Fibroblast of upper back skin (primary cell): Measurements from ENCODE around the gene USP17L21.
"Not testable (repeated sequence)": the region's sequence is repeated elsewhere in the genome, so short reads cannot be mapped to it uniquely, and the experiment has no call there.

Source experiments
- DNase-seq: peaks from one replicate; pipeline ENCODE4 v3.0.0-alpha.2; 2013

The USP17L21 gene

DNA sequence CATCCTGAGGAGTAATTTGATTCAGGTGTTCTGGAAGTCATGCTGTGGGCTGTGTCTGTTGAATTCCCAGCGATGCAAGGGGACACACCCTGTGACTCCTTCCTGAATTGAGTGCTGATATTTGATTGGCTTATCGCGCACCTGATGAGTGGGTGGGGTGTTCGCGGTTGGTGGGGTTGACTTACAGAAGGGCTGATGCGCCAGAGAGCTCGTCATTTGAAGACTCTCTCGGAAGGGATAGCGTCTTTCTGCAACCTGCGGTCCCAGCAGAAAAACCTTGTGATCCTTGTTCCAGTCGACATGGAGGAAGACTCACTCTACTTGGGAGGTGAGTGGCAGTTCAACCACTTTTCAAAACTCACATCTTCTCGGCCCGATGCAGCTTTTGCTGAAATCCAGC, at the start of gene USP17L21:
Gene USP17L21 (plus strand): TSS at position 301 of the 400 bp plus-strand sequence. CDS start 0 bp downstream, at position 301.
- not testable (repeated sequence) for DNase-seq

- not testable (repeated sequence) for DNase-seq
These were observed 48.0 kb upstream of the USP17L21 start for GRCh38 chr4:9214701-9215100.

GRCh38 chr4:9215105-9215504, 47.6 kb upstream of the USP17L21 start, which contains the start of gene USP17L11:
Gene USP17L11, plus strand, starts transcription at chr4:9215405. Its CDS starts 0 bp downstream, at chr4:9215405.
- DNase-seq: not testable (repeated sequence)

DNA sequence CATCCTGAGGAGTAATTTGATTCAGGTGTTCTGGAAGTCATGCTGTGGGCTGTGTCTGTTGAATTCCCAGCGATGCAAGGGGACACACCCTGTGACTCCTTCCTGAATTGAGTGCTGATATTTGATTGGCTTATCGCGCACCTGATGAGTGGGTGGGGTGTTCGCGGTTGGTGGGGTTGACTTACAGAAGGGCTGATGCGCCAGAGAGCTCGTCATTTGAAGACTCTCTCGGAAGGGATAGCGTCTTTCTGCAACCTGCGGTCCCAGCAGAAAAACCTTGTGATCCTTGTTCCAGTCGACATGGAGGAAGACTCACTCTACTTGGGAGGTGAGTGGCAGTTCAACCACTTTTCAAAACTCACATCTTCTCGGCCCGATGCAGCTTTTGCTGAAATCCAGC, 42.8 kb upstream of the USP17L21 start, which contains the start of gene USP17L12:
Gene USP17L12 (plus strand): TSS at position 301 of the 400 bp plus-strand sequence. CDS start 0 bp downstream, at position 301.
- DNase-seq: not testable (repeated sequence)

DNA sequence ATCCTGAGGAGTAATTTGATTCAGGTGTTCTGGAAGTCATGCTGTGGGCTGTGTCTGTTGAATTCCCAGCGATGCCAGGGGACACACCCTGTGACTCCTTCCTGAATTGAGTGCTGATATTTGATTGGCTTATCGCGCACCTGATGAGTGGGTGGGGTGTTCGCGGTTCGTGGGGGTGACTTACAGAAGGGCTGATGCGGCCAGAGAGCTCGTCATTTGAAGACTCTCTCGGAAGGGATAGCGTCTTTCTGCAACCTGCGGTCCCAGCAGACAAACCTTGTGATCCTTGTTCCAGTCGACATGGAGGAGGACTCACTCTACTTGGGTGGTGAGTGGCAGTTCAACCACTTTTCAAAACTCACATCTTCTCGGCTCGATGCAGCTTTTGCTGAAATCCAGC, 38.1 kb upstream of the USP17L21 start, which contains the start of gene USP17L13:
Gene USP17L13 (plus strand): TSS at position 301 of the 400 bp plus-strand sequence. CDS start 0 bp downstream, at position 301.
- not testable (repeated sequence) for DNase-seq

GRCh38 chr4:9230249-9230648, 32.4 kb upstream of the USP17L21 start:
- not testable (repeated sequence) for DNase-seq

DNA sequence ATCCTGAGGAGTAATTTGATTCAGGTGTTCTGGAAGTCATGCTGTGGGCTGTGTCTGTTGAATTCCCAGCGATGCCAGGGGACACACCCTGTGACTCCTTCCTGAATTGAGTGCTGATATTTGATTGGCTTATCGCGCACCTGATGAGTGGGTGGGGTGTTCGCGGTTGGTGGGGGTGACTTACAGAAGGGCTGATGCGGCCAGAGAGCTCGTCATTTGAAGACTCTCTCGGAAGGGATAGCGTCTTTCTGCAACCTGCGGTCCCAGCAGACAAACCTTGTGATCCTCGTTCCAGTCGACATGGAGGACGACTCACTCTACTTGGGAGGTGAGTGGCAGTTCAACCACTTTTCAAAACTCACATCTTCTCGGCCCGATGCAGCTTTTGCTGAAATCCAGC, 28.6 kb upstream of the USP17L21 start, which contains the start of gene USP17L15:
Gene USP17L15 (plus strand): TSS at position 301 of the 400 bp plus-strand sequence. CDS start 0 bp downstream, at position 301.
- DNase-seq: not testable (repeated sequence)

GRCh38 chr4:9238461-9238860, 24.2 kb upstream of the USP17L21 start:
- DNase-seq: not testable (repeated sequence)

DNA sequence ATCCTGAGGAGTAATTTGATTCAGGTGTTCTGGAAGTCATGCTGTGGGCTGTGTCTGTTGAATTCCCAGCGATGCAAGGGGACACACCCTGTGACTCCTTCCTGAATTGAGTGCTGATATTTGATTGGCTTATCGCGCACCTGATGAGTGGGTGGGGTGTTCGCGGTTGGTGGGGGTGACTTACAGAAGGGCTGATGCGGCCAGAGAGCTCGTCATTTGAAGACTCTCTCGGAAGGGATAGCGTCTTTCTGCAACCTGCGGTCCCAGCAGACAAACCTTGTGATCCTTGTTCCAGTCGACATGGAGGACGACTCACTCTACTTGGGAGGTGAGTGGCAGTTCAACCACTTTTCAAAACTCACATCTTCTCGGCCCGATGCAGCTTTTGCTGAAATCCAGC, 19.1 kb upstream of the USP17L21 start, which contains the start of gene USP17L17:
Gene USP17L17 (plus strand): TSS at position 301 of the 400 bp plus-strand sequence. CDS start 0 bp downstream, at position 301.
- not testable (repeated sequence) for DNase-seq

DNA sequence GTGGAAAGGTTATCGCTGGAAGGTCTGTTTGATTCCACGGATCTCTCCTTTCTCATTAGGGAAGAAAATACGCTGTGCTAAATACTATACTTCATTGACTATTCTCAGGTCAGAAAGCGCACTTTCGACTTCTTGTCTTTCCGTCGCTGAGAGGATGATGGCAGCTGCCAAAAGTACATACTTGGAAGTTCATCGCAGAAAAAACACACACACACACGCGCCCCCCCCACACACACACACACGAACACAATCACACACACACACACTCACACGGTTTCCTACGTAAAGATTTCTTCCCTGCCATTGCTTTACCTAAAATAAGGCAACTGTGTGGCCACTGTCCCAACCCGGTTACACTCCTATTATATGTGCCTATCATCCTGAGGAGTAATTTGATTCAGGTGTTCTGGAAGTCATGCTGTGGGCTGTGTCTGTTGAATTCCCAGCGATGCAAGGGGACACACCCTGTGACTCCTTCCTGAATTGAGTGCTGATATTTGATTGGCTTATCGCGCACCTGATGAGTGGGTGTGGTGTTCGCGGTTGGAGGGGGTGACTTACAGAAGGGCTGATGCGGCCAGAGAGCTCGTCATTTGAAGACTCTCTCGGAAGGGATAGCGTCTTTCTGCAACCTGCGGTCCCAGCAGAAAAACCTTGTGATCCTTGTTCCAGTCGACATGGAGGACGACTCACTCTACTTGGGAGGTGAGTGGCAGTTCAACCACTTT, 14.6 kb upstream of the USP17L21 start, which contains the start of gene USP17L18:
Gene USP17L18 (plus strand): TSS at position 678 of the 728 bp plus-strand sequence. CDS start 0 bp downstream, at position 678.
- not testable (repeated sequence) for DNase-seq

DNA sequence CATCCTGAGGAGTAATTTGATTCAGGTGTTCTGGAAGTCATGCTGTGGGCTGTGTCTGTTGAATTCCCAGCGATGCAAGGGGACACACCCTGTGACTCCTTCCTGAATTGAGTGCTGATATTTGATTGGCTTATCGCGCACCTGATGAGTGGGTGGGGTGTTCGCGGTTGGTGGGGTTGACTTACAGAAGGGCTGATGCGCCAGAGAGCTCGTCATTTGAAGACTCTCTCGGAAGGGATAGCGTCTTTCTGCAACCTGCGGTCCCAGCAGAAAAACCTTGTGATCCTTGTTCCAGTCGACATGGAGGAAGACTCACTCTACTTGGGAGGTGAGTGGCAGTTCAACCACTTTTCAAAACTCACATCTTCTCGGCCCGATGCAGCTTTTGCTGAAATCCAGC, 9.6 kb upstream of the USP17L21 start, which contains the start of gene USP17L19:
Gene USP17L19 (plus strand): TSS at position 301 of the 400 bp plus-strand sequence. CDS start 0 bp downstream, at position 301.
- not testable (repeated sequence) for DNase-seq

GRCh38 chr4:9257824-9258223, 4.8 kb upstream of the USP17L21 start, which contains the start of gene USP17L20:
Gene USP17L20, plus strand, starts transcription at chr4:9258124. Its CDS starts 0 bp downstream, at chr4:9258124.
- DNase-seq: not testable (repeated sequence)

DNA sequence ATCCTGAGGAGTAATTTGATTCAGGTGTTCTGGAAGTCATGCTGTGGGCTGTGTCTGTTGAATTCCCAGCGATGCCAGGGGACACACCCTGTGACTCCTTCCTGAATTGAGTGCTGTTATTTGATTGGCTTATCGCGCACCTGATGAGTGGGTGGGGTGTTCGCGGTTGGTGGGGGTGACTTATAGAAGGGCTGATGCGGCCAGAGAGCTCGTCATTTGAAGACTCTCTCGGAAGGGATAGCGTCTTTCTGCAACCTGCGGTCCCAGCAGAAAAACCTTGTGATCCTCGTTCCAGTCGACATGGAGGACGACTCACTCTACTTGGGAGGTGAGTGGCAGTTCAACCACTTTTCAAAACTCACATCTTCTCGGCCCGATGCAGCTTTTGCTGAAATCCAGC, 4.6 kb downstream of the USP17L21 start, which contains the start of gene USP17L22:
Gene USP17L22 (plus strand): TSS at position 301 of the 400 bp plus-strand sequence. CDS start 0 bp downstream, at position 301.
- DNase-seq: not testable (repeated sequence)

- DNase-seq: not testable (repeated sequence)
These were observed 9.0 kb downstream of the USP17L21 start for GRCh38 chr4:9271719-9272118.
